GM23338 (cell line): Measurements from ENCODE around the gene IRF2BP2. TPM values are rescaled to one million over a fixed set of nuclear protein-coding genes. Genes with fewer than 3 reads are reported as not detected.

Experiments
- ATAC-seq: fragments of 200-7000 bp; cut with Tn5 transposase; 3 replicates; pipeline ENCODE4 v1.9.1; 2020
- DNase-seq: peaks from one replicate; pipeline ENCODE4 v3.0.0-alpha.2; 2015; ENCODE audit warnings: low spot score
- H2AFZ ChIP-seq: fragments of 200-600 bp; sonication (generic); 2 replicates; pipeline ENCODE4 v1.8.0; 2016; ENCODE audit warnings: antibody characterized with exemption, mild to moderate bottlenecking, moderate library complexity
- H3F3A ChIP-seq: fragments of 200-600 bp; sonication (generic); replicated peaks from 2 replicates; pipeline ENCODE4 v1.8.0; 2017; ENCODE audit warnings: antibody characterized with exemption, mixed run types, low read depth
- H3K27ac ChIP-seq: fragments of 200-600 bp; sonication (generic); 2 replicates; pipeline ENCODE4 v1.6.1; 2016; ENCODE audit warnings: low read depth
- H3K27me3 ChIP-seq: fragments of 200-600 bp; sonication (generic); 2 replicates; pipeline ENCODE4 v1.8.0; 2016; ENCODE audit warnings: mild to moderate bottlenecking, mixed run types, moderate library complexity; ENCODE audit not compliant: insufficient read depth
- H3K36me3 ChIP-seq: fragments of 200-600 bp; sonication (generic); 2 replicates; pipeline ENCODE4 v1.8.0; 2016; ENCODE audit warnings: mild to moderate bottlenecking; ENCODE audit not compliant: insufficient read depth
- H3K4me1 ChIP-seq: fragments of 200-600 bp; sonication (generic); 2 replicates; pipeline ENCODE4 v1.8.0; 2016; ENCODE audit warnings: mild to moderate bottlenecking, moderate library complexity; ENCODE audit not compliant: insufficient read depth
- H3K4me2 ChIP-seq: fragments of 200-600 bp; sonication (generic); 2 replicates; pipeline ENCODE4 v1.7.1; 2017; ENCODE audit warnings: mixed run types
- H3K4me3 ChIP-seq: fragments of 200-600 bp; sonication (generic); 2 replicates; pipeline ENCODE4 v1.6.1; 2016; ENCODE audit warnings: mixed run types
- H3K79me2 ChIP-seq: fragments of 200-600 bp; sonication (generic); replicated peaks from 2 replicates; pipeline ENCODE4 v1.8.0; 2017; ENCODE audit warnings: mild to moderate bottlenecking; ENCODE audit not compliant: insufficient read depth
- H3K9me2 ChIP-seq: fragments of 200-600 bp; sonication (generic); 2 replicates; pipeline ENCODE4 v1.8.0; 2017; ENCODE audit not compliant: insufficient read depth
- H4K20me1 ChIP-seq: fragments of 200-600 bp; sonication (generic); replicated peaks from 2 replicates; pipeline ENCODE4 v1.8.0; 2017; ENCODE audit warnings: mild to moderate bottlenecking; ENCODE audit not compliant: insufficient read depth
- H3K27ac Mint-ChIP-seq: 2 replicates; pipeline ENCODE4 v1.8.0; 2020; ENCODE audit warnings: inconsistent platforms, mild to moderate bottlenecking, moderate library complexity, mixed read lengths
- H3K27me3 Mint-ChIP-seq: 3 replicates; pipeline ENCODE4 v1.8.0; 2022; ENCODE audit warnings: low read depth, mild to moderate bottlenecking, moderate library complexity, mixed read lengths, inconsistent platforms; ENCODE audit not compliant: insufficient read depth, poor library complexity
- H3K36me3 Mint-ChIP-seq: 3 replicates; pipeline ENCODE4 v1.8.0; 2021; ENCODE audit warnings: low read depth, mild to moderate bottlenecking, inconsistent platforms, moderate library complexity, mixed read lengths
- H3K4me1 Mint-ChIP-seq: 3 replicates; pipeline ENCODE4 v1.8.0; 2020; ENCODE audit warnings: mild to moderate bottlenecking, inconsistent platforms, mixed read lengths
- H3K4me3 Mint-ChIP-seq: 3 replicates; pipeline ENCODE4 v1.8.0; 2021; ENCODE audit warnings: moderate library complexity, mild to moderate bottlenecking, inconsistent platforms, mixed read lengths
- H3K9me3 Mint-ChIP-seq: 3 replicates; pipeline ENCODE4 v1.8.0; 2020; ENCODE audit warnings: moderate library complexity, mild to moderate bottlenecking, inconsistent platforms, mixed read lengths
- CREB1 ChIP-seq: fragments of 250-450 bp; sonication (Bioruptor Pico); IDR thresholded peaks from 2 replicates; pipeline ENCODE4 v1.5.0; 2020; ENCODE audit warnings: low read depth, mild to moderate bottlenecking, moderate library complexity
- CTCF ChIP-seq, 2 experiments: fragments of 200-600 bp in 1 of 2; sonication (generic) in 1 of 2; conservative IDR thresholded peaks; 2 replicates each; pipeline versions ENCODE4 v1.5.1 to v1.6.1; 2016 to 2017; ENCODE audit warnings: antibody characterized with exemption in 2 of 2, low read depth in 2 of 2, mild to moderate bottlenecking in 2 of 2, moderate library complexity in 1 of 2
- ETS1 ChIP-seq: IDR thresholded peaks from 2 replicates; pipeline ENCODE4 v1.6.1; 2016; ENCODE audit warnings: antibody characterized with exemption
- EZH2 ChIP-seq: fragments of 200-600 bp; sonication (generic); IDR thresholded peaks from one replicate; pipeline ENCODE4 v1.8.0; 2017; ENCODE audit warnings: antibody characterized with exemption, mild to moderate bottlenecking, low read depth; ENCODE audit not compliant: unreplicated experiment
- EZH2phosphoT487 ChIP-seq: fragments of 200-600 bp; sonication (generic); IDR thresholded peaks from one replicate; pipeline ENCODE4 v1.8.1; 2018; ENCODE audit warnings: antibody characterized with exemption; ENCODE audit not compliant: unreplicated experiment
- JUNB ChIP-seq: IDR thresholded peaks from one replicate; pipeline ENCODE4 v1.6.1; 2016; ENCODE audit warnings: antibody characterized with exemption; ENCODE audit not compliant: unreplicated experiment
- NANOG ChIP-seq: IDR thresholded peaks from 2 replicates; pipeline ENCODE4 v1.6.1; 2016; ENCODE audit warnings: antibody characterized with exemption, borderline replicate concordance
- POLR2AphosphoS5 ChIP-seq: IDR thresholded peaks from 2 replicates; pipeline ENCODE4 v1.6.1; 2016; ENCODE audit warnings: antibody characterized with exemption, low read depth
- REST ChIP-seq: IDR thresholded peaks from one replicate; pipeline ENCODE4 v1.6.1; 2018; ENCODE audit warnings: antibody characterized with exemption; ENCODE audit not compliant: unreplicated experiment
- STAT1 ChIP-seq: IDR thresholded peaks from one replicate; pipeline ENCODE4 v1.6.1; 2016; ENCODE audit warnings: antibody characterized with exemption; ENCODE audit not compliant: unreplicated experiment
- ZNF114 ChIP-seq: fragments of 250-450 bp; sonication (Bioruptor Pico); IDR thresholded peaks from 2 replicates; pipeline ENCODE4 v1.5.0; 2020; ENCODE audit warnings: mild to moderate bottlenecking, moderate library complexity
- ZNF331 ChIP-seq: fragments of 250-450 bp; sonication (Bioruptor Pico); IDR thresholded peaks from 2 replicates; pipeline ENCODE4 v1.5.0; 2020; ENCODE audit warnings: low read depth, mild to moderate bottlenecking, moderate library complexity
- ZNF462 ChIP-seq: fragments of 250-450 bp; sonication (Bioruptor Pico); IDR thresholded peaks from 2 replicates; pipeline ENCODE4 v1.5.0; 2020; ENCODE audit warnings: mild to moderate bottlenecking, moderate library complexity
- polyA plus RNA-seq: library from polyadenylated mRNA; unstranded; fragments of >200 nt; fragmentation: Nextera tagmentation; extraction: Ambion mirVana; gene quantifications from 2 replicates; pipeline ENCODE4 v1.2.1, GENCODE V29; 2016
- total RNA-seq: library from RNA; depleted of rRNA; stranded (reverse); fragments of >200 nt; shearing (Covaris generic); gene quantifications from 2 replicates; pipeline ENCODE4 v1.2.3, GENCODE V29; 2014

Gene IRF2BP2
- total and polyA plus RNA-seq, 2 experiments from 2014 or later: 19.4 to 62.4 TPM

GRCh38 chr1:234568345-234568744, 41.6 kb downstream of the IRF2BP2 start:
- H3K36me3 ChIP-seq: no peaks in the 10 kb centered on the region
- peaks cover under 1% of the 10 kb centered on the region for H3K27me3 Mint-ChIP-seq
- no peak overlapping the region for H3K27ac Mint-ChIP-seq
- H3K4me1 ChIP-seq: no peaks in the 10 kb centered on the region
- H2AFZ ChIP-seq: no peak overlapping the region
- H3K9me3 Mint-ChIP-seq: no peaks in the 10 kb centered on the region
- no peak overlapping the region for H3K4me2 ChIP-seq
- H3K4me3 Mint-ChIP-seq: no peak overlapping the region
- H3K27me3 ChIP-seq: no peaks in the 10 kb centered on the region
- DNase-seq: no peak
- no peaks in the 10 kb centered on the region for H3F3A ChIP-seq
- peaks cover 7% of the 10 kb centered on the region for H3K4me1 Mint-ChIP-seq
- 0 out of 2 replicates have a peak, but pooled peaks cover 3% of the 10 kb centered on the region for H3K9me2 ChIP-seq
- no peaks in the 10 kb centered on the region for H3K79me2 ChIP-seq
- no peak for ATAC-seq
- no peak overlapping the region for H3K27ac ChIP-seq
- no peak overlapping the region for H3K4me3 ChIP-seq
- no peaks in the 10 kb centered on the region for H3K36me3 Mint-ChIP-seq
- no peak for TF ChIP-seq JUNB
- TF ChIP-seq POLR2AphosphoS5: no peak
- no peak for TF ChIP-seq NANOG
- TF ChIP-seq ZNF331 (CRISPR knock-in tag): no peak
- TF ChIP-seq EZH2phosphoT487: no peak
- TF ChIP-seq ZNF114 (CRISPR knock-in tag): no peak
- no peak for TF ChIP-seq EZH2
- no peak for TF ChIP-seq REST
- TF ChIP-seq STAT1: no peak
- no peak for TF ChIP-seq ZNF462
- no peak for TF ChIP-seq CTCF (conservative IDR thresholded peaks at IDR 0.05; ENCODE audit: low read depth in 2 of 2)
- no peak for TF ChIP-seq CREB1 (CRISPR knock-in tag)
- TF ChIP-seq ETS1: no peak
- no peaks in the 10 kb centered on the region for H4K20me1 ChIP-seq
